Fibroblast of lung (primary cell): ENCODE data around the gene PRSS33. TPM values are rescaled to one million over a fixed set of nuclear protein-coding genes. Genes with fewer than 3 reads are reported as not detected.

Experiments
- DNase-seq, 2 donors: peaks; one replicate each; pipeline versions ENCODE4 v3.0.0 to v3.0.0-alpha.2; 2010; ENCODE audit warnings: low read depth in 2 of 2
- H2AFZ ChIP-seq: 2 replicates; pipeline ENCODE4 v1.5.1; 2012; ENCODE audit warnings: low read length, control low read depth, inconsistent platforms
- H3K27ac ChIP-seq: 2 replicates; pipeline ENCODE4 v1.5.1; 2011; ENCODE audit warnings: low read length, control low read depth; ENCODE audit not compliant: insufficient read depth
- H3K27me3 ChIP-seq: 2 replicates; pipeline ENCODE4 v1.5.1; 2011; ENCODE audit warnings: mild to moderate bottlenecking, low read length; ENCODE audit not compliant: control insufficient read depth, insufficient read depth
- H3K36me3 ChIP-seq: 2 replicates; pipeline ENCODE4 v1.5.1; 2011; ENCODE audit warnings: low read length; ENCODE audit not compliant: control insufficient read depth, insufficient read depth
- H3K4me1 ChIP-seq: 2 replicates; pipeline ENCODE4 v1.5.1; 2011; ENCODE audit warnings: low read length; ENCODE audit not compliant: control insufficient read depth, insufficient read depth; ENCODE audit errors: extremely low read depth
- H3K4me2 ChIP-seq: 2 replicates; pipeline ENCODE4 v1.5.1; 2011; ENCODE audit warnings: low read length, control low read depth; ENCODE audit not compliant: insufficient read depth; ENCODE audit errors: extremely low read depth
- H3K4me3 ChIP-seq, 4 experiments: fragments of 200-600 bp in 1 of 4; sonication (generic) in 1 of 4; replicated peaks in 1 of 4; 2 replicates each; pipeline ENCODE4 v1.5.1; 2011 to 2016; ENCODE audit warnings: low read length in 4 of 4, low read depth in 3 of 4, mild to moderate bottlenecking in 3 of 4, control low read depth in 2 of 4, inconsistent platforms in 1 of 4, mixed read lengths in 1 of 4; ENCODE audit not compliant: insufficient read depth in 1 of 4; ENCODE audit errors: control extremely low read depth in 1 of 4
- H3K79me2 ChIP-seq: 2 replicates; pipeline ENCODE4 v1.5.1; 2012; ENCODE audit warnings: mild to moderate bottlenecking, low read length, inconsistent platforms; ENCODE audit not compliant: control insufficient read depth, insufficient read depth
- H3K9ac ChIP-seq: 2 replicates; pipeline ENCODE4 v1.5.1; 2011; ENCODE audit warnings: mild to moderate bottlenecking, low read length, control low read depth; ENCODE audit not compliant: insufficient read depth
- H3K9me3 ChIP-seq: 2 replicates; pipeline ENCODE4 v1.5.1; 2012; ENCODE audit warnings: low read depth, low read length; ENCODE audit not compliant: control insufficient read depth, insufficient read depth
- H4K20me1 ChIP-seq: 2 replicates; pipeline ENCODE4 v1.5.1; 2011; ENCODE audit warnings: low read length; ENCODE audit not compliant: control insufficient read depth, insufficient read depth; ENCODE audit errors: extremely low read depth
- CTCF ChIP-seq, 2 donors: IDR thresholded peaks in 1 of 2; conservative IDR thresholded peaks in 1 of 2; 1 replicate in 1 of 2; 2 replicates in 1 of 2; pipeline ENCODE4 v1.5.1; 2011 to 2012; ENCODE audit warnings: low read length in 2 of 2, control low read depth in 1 of 2, inconsistent platforms in 1 of 2, low read depth in 1 of 2, mild to moderate bottlenecking in 1 of 2
- EZH2 ChIP-seq: IDR thresholded peaks from 2 replicates; pipeline ENCODE4 v1.5.1; 2012; ENCODE audit warnings: low read length, control low read depth, mild to moderate bottlenecking; ENCODE audit errors: missing control alignments
- polyA plus RNA-seq, 2 donors: library from polyadenylated mRNA; depleted of rRNA in 1 of 2; stranded (reverse) in 1 of 2; unstranded in 1 of 2; fragments of >200 nt; gene quantifications; 2 replicates each; pipeline ENCODE4 v1.2.1, GENCODE V29; 2011 to 2012; ENCODE audit warnings: missing spikeins in 1 of 2
- total RNA-seq: library from RNA; depleted of rRNA; stranded (reverse); fragments of >200 nt; gene quantifications from 2 replicates; pipeline ENCODE4 v1.2.1, GENCODE V29; 2014

PRSS33 gene
- total and polyA plus RNA-seq, 2 donors (not counting 1 experiment from before 2014, with no cell fraction given) = not detected

- H3K79me2 ChIP-seq = no peaks in the 10 kb centered on the region
- no peaks in the 10 kb centered on the region for H3K27me3 ChIP-seq
- H3K9ac ChIP-seq = no peak overlapping the region
- H4K20me1 ChIP-seq = no peaks in the 10 kb centered on the region
- H2AFZ ChIP-seq = no peak overlapping the region
- H3K4me2 ChIP-seq = no peak overlapping the region
- no peak for DNase-seq
- no peaks in the 10 kb centered on the region for H3K9me3 ChIP-seq
- H3K4me3 ChIP-seq = no peak overlapping the region
- no peaks in the 10 kb centered on the region for H3K4me1 ChIP-seq
- H3K27ac ChIP-seq = no peak overlapping the region
- TF ChIP-seq CTCF (conservative IDR thresholded peaks at IDR 0.05 in 1 of 2, IDR thresholded peaks at IDR 0.05 in 1 of 2; ENCODE audit: low read depth in 1 of 2, low read length in 2 of 2) = no peak
- no peak for TF ChIP-seq EZH2
- H3K36me3 ChIP-seq = no peaks in the 10 kb centered on the region
These were observed 50.1 kb downstream of the PRSS33 start for GRCh38 chr16:2737238-2737605.

- Histone ChIP-seq H3K79me2 (no peaks in the 10 kb centered on the region), H2AFZ (no peak overlapping the region), H4K20me1 (no peaks in the 10 kb centered on the region), H3K27me3 (no peaks in the 10 kb centered on the region), H3K4me3 (no peak overlapping the region), H3K27ac (no peak overlapping the region), H3K4me1 (no peaks in the 10 kb centered on the region), H3K4me2 (no peak overlapping the region), H3K9me3 (no peaks in the 10 kb centered on the region), H3K36me3 (no peaks in the 10 kb centered on the region), H3K9ac (no peak overlapping the region)
- no peak for DNase-seq
- TF ChIP-seq CTCF (conservative IDR thresholded peaks at IDR 0.05 in 1 of 2, IDR thresholded peaks at IDR 0.05 in 1 of 2; ENCODE audit: low read depth in 1 of 2, low read length in 2 of 2) (no peak), EZH2 (no peak)
These were observed 50.7 kb downstream of the PRSS33 start for GRCh38 chr16:2736476-2737237.

GRCh38 chr16:2734844-2735515, 52.4 kb downstream of the PRSS33 start:
- H2AFZ ChIP-seq = no peak overlapping the region

More at GRCh38 chr16:2734844-2735515, 52.4 kb downstream of the PRSS33 start:
- H3K27me3 ChIP-seq = no peaks in the 10 kb centered on the region
- H3K9me3 ChIP-seq = no peaks in the 10 kb centered on the region
- no peak overlapping the region for H3K4me2 ChIP-seq
- H3K36me3 ChIP-seq = no peaks in the 10 kb centered on the region
- no peak overlapping the region for H3K27ac ChIP-seq
- no peaks in the 10 kb centered on the region for H3K4me1 ChIP-seq
- H3K9ac ChIP-seq = no peak overlapping the region
- no peak overlapping the region for H3K4me3 ChIP-seq
- H3K79me2 ChIP-seq = no peaks in the 10 kb centered on the region
- H4K20me1 ChIP-seq = no peaks in the 10 kb centered on the region
- no peak for DNase-seq
- TF ChIP-seq CTCF (conservative IDR thresholded peaks at IDR 0.05 in 1 of 2, IDR thresholded peaks at IDR 0.05 in 1 of 2; ENCODE audit: low read depth in 1 of 2, low read length in 2 of 2) (no peak), EZH2 (no peak)
